HepG2 (cell line): ENCODE data around the gene TTC24. TPM values are rescaled to one million over a fixed set of nuclear protein-coding genes. Genes with fewer than 3 reads are reported as not detected.

Experiments used
- ATF1 ChIP-seq: IDR thresholded peaks from 2 replicates; pipeline ENCODE4 v1.6.1; 2016; ENCODE audit warnings: mild to moderate bottlenecking, control low read depth
- CENPX ChIP-seq: sonication (generic); formaldehyde crosslinking; IDR thresholded peaks from 2 replicates; pipeline ENCODE4 v1.9.0; 2021; ENCODE audit warnings: mild to moderate bottlenecking, missing genetic modification reagents, moderate library complexity
- GLI4 ChIP-seq: sonication (generic); formaldehyde crosslinking; IDR thresholded peaks from 2 replicates; pipeline ENCODE4 v1.5.1; 2020; ENCODE audit warnings: missing genetic modification reagents, mild to moderate bottlenecking, moderate library complexity, borderline replicate concordance
- HDAC6 ChIP-seq: fragments of 200-600 bp; sonication (generic); IDR thresholded peaks from 2 replicates; pipeline ENCODE4 v1.7.0; 2017; ENCODE audit warnings: mild to moderate bottlenecking, antibody characterized with exemption, low read length, low read depth
- HNRNPL ChIP-seq: fragments of 200-400 bp; formaldehyde crosslinking; IDR thresholded peaks from 2 replicates; pipeline ENCODE4 v1.6.1; 2017; ENCODE audit warnings: mild to moderate bottlenecking, low read depth, low read length
- NFE2L1 ChIP-seq: sonication (generic); formaldehyde crosslinking; IDR thresholded peaks from 2 replicates; pipeline ENCODE4 v1.4.0; 2020; ENCODE audit warnings: missing genetic modification reagents, mild to moderate bottlenecking, borderline replicate concordance
- NFYB ChIP-seq: sonication (generic); formaldehyde crosslinking; IDR thresholded peaks from 2 replicates; pipeline ENCODE4 v1.4.0; 2020; ENCODE audit warnings: missing genetic modification reagents
- PAXIP1 ChIP-seq: sonication (generic); formaldehyde crosslinking; conservative IDR thresholded peaks from 2 replicates; pipeline ENCODE4 v1.4.0; 2020; ENCODE audit warnings: mild to moderate bottlenecking, missing genetic modification reagents, moderate library complexity
- RARA ChIP-seq: IDR thresholded peaks from 2 replicates; pipeline ENCODE4 v1.6.1; 2016; ENCODE audit warnings: missing genetic modification reagents, missing compliant biosample characterization
- SNAPC4 ChIP-seq: sonication (generic); formaldehyde crosslinking; IDR thresholded peaks from 2 replicates; pipeline ENCODE4 v1.4.0; 2020; ENCODE audit warnings: mild to moderate bottlenecking, missing genetic modification reagents
- U2AF1 ChIP-seq: fragments of 200-400 bp; formaldehyde crosslinking; optimal IDR thresholded peaks from 2 replicates; pipeline ENCODE3; 2017; ENCODE audit warnings: mild to moderate bottlenecking, low read depth, low read length
- ZBTB10 ChIP-seq: sonication (generic); formaldehyde crosslinking; IDR thresholded peaks from 2 replicates; pipeline ENCODE4 v1.4.0; 2020; ENCODE audit warnings: missing genetic modification reagents, borderline replicate concordance
- ZFP36L1 ChIP-seq: sonication (generic); formaldehyde crosslinking; IDR thresholded peaks from 2 replicates; pipeline ENCODE4 v1.8.0; 2022; ENCODE audit warnings: mild to moderate bottlenecking, missing genetic modification reagents, moderate library complexity
- ZFP62 ChIP-seq: sonication (generic); formaldehyde crosslinking; IDR thresholded peaks from 2 replicates; pipeline ENCODE4 v1.4.0; 2020; ENCODE audit warnings: missing genetic modification reagents
- ZNF253 ChIP-seq: sonication (generic); formaldehyde crosslinking; IDR thresholded peaks from 2 replicates; pipeline ENCODE4 v1.8.0; 2022; ENCODE audit warnings: mild to moderate bottlenecking, missing genetic modification reagents, borderline replicate concordance
- ZNF788 ChIP-seq: sonication (generic); formaldehyde crosslinking; IDR thresholded peaks from 2 replicates; pipeline ENCODE4 v1.5.0; 2020; ENCODE audit warnings: mild to moderate bottlenecking, missing genetic modification reagents, borderline replicate concordance
- polyA plus RNA-seq, 8 experiments: library from polyadenylated mRNA; depleted of rRNA in 3 of 8; stranded (reverse) in 7 of 8; unstranded in 1 of 8; fragments of >200 nt; fragmentation: Illumina TruSeq in 4 of 8; extraction: Trizol in 4 of 8; gene quantifications; 2 replicates each; pipeline versions ENCODE4 v1.2.1 to v1.2.3, GENCODE V29; 2011 to 2016; ENCODE audit warnings: low read depth in 4 of 8, missing spikeins in 1 of 8, mixed read lengths in 1 of 8; ENCODE audit not compliant: insufficient read depth in 1 of 8
- total RNA-seq, 5 experiments: library from RNA; depleted of rRNA; stranded (reverse); fragments of >200 nt; fragmentation: Illumina TruSeq; extraction: Trizol; gene quantifications; 2 replicates each; pipeline ENCODE4 v1.2.3, GENCODE V29; 2016; ENCODE audit warnings: low read depth in 1 of 5

Gene TTC24
- total and polyA plus RNA-seq, 2 of the 13 experiments (the other 11 are each of a cell fraction or from before 2014, with no cell fraction given): 0.13 to 0.18 TPM

GRCh38 chr1:156571919-156572662 lies 7.4 kb upstream of the TTC24 start, which contains the start of gene IQGAP3 (continued):
- TF ChIP-seq ZNF253 (CRISPR knock-in tag): no peak
- 0 out of 2 replicates have a peak, but pooled peaks have one; percentile 51 for TF ChIP-seq HNRNPL
- TF ChIP-seq PAXIP1 (CRISPR knock-in tag): no peak
- TF ChIP-seq RARA (CRISPR knock-in tag): no peak
- peak; percentile 68; the same call in 1 of the 2 replicates for TF ChIP-seq ZFP36L1 (CRISPR knock-in tag)
- no peak for TF ChIP-seq U2AF1
- TF ChIP-seq NFE2L1 (CRISPR knock-in tag): no peak
- TF ChIP-seq SNAPC4 (CRISPR knock-in tag): peak; percentile 58; the same call in 1 of the 2 replicates
- TF ChIP-seq ATF1: peak; percentile 83
- no peak for TF ChIP-seq ZFP62 (CRISPR knock-in tag)
- peak; percentile 64; the same call in 1 of the 2 replicates for TF ChIP-seq ZNF788 (CRISPR knock-in tag)
- TF ChIP-seq NFYB (CRISPR knock-in tag): peak; percentile 40; the same call in 1 of the 2 replicates
- TF ChIP-seq GLI4 (CRISPR knock-in tag): no peak
- TF ChIP-seq ZBTB10 (CRISPR knock-in tag): no peak
- TF ChIP-seq CENPX (CRISPR knock-in tag): no peak
- TF ChIP-seq HDAC6: no peak
